ENCODE measurements around the gene COX6A1.
A peak's percentile ranks its signal among the peaks of the same experiment; 100 is the strongest.

COX6A1 gene

GRCh38 chr12:120472521-120472920 is 34.6 kb downstream of the COX6A1 start:
- in situ Hi-C loops (cut with HindIII; ENCODE audit: low sequenced_read_pairs), result no loop called here
- DNase-seq (ENCODE audit: low read depth, low spot score), result no peak
- H3K4me3 ChIP-seq (ENCODE audit: low read depth, low read length), result no peak overlapping the region
- no peak for TF ChIP-seq CTCF (IDR thresholded peaks at IDR 0.05; ENCODE audit: low read depth, low read length)

- TF ChIP-seq CTCF (IDR thresholded peaks at IDR 0.05; ENCODE audit: low read depth, low read length), result no peak
- no peak overlapping the region for H3K4me3 ChIP-seq (ENCODE audit: low read depth, low read length)
- in situ Hi-C loops (cut with HindIII; ENCODE audit: low sequenced_read_pairs), result no loop called here
- DNase-seq (ENCODE audit: low read depth, low spot score), result no peak
These were observed 36.1 kb downstream of the COX6A1 start for GRCh38 chr12:120473807-120474615.

GRCh38 chr12:120474616-120474960 is 36.7 kb downstream of the COX6A1 start:
- peak; percentile 69 for DNase-seq (ENCODE audit: low read depth, low spot score)
- no peak for TF ChIP-seq CTCF (IDR thresholded peaks at IDR 0.05; ENCODE audit: low read depth, low read length)
- H3K4me3 ChIP-seq (ENCODE audit: low read depth, low read length), result no peak overlapping the region
- in situ Hi-C loops (cut with HindIII; ENCODE audit: low sequenced_read_pairs), result no loop called here

- no peak overlapping the region for H3K4me3 ChIP-seq (ENCODE audit: low read depth, low read length)
- in situ Hi-C loops (cut with HindIII; ENCODE audit: low sequenced_read_pairs), result no loop called here
- TF ChIP-seq CTCF (IDR thresholded peaks at IDR 0.05; ENCODE audit: low read depth, low read length), result no peak
- DNase-seq (ENCODE audit: low read depth, low spot score), result no peak
These were observed 37.7 kb downstream of the COX6A1 start for GRCh38 chr12:120475643-120476042.

GRCh38 chr12:120479458-120479857 is 41.5 kb downstream of the COX6A1 start:
- in situ Hi-C loops (cut with HindIII; ENCODE audit: low sequenced_read_pairs), result no loop called here
- no peak overlapping the region for H3K4me3 ChIP-seq (ENCODE audit: low read depth, low read length)
- no peak for DNase-seq (ENCODE audit: low read depth, low spot score)
- TF ChIP-seq CTCF (IDR thresholded peaks at IDR 0.05; ENCODE audit: low read depth, low read length), result no peak

GRCh38 chr12:120480211-120480610 is 42.3 kb downstream of the COX6A1 start:
- no peak for TF ChIP-seq CTCF (IDR thresholded peaks at IDR 0.05; ENCODE audit: low read depth, low read length)

More at GRCh38 chr12:120480211-120480610, 42.3 kb downstream of the COX6A1 start:
- DNase-seq (ENCODE audit: low read depth, low spot score), result no peak
- no peak overlapping the region for H3K4me3 ChIP-seq (ENCODE audit: low read depth, low read length)
- in situ Hi-C loops (cut with HindIII; ENCODE audit: low sequenced_read_pairs), result no loop called here

Data from astrocyte of the spinal cord (primary cell).